HEK293T (cell line): ENCODE data around the gene HOXD4.

Experiments used
- ARNT ChIP-seq: fragments of 450-650 bp; IDR thresholded peaks from 2 replicates; pipeline ENCODE4 v1.6.1; 2017; ENCODE audit warnings: mild to moderate bottlenecking
- BHLHE40 ChIP-seq: fragments of 450-650 bp; IDR thresholded peaks from 2 replicates; pipeline ENCODE4 v1.6.1; 2016; ENCODE audit warnings: mild to moderate bottlenecking, moderate library complexity, borderline replicate concordance
- L3MBTL2 ChIP-seq: fragments of 450-650 bp; conservative IDR thresholded peaks from 2 replicates; pipeline ENCODE4 v1.6.1; 2016; ENCODE audit warnings: mild to moderate bottlenecking

DNA sequence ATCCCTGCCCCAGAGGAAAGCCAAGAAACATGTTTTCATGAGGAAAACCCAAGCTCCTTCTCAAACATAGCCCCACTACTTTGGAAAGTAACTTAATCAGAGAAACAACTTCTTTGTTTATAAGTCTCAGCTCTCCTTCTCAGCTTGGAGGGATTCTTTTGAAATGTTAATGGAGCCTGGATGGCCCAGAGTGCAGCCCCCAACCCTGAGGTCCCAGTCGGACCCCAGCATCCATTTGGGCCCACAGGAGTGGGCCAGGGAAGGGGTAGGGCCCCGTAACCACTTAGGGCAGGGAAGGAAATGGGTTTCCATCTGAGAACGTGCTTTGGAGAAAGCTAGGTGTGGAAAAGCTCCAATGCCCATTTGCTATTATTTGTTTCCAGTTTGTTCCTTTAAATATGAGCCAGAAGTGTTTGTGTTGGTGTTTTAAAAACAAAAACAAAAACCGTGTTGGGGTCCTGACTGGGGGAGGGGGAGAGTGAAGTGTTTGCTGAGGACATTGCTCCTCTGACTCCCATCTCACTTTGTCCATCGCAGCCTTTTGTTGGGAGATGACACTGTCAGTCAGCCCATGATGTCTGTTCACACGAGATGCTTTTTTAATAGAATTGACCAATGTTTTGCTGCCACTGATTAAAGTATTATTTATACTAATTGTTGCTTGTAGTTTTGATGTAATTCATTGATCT is 4.2 kb downstream of the HOXD4 start:
- TF ChIP-seq BHLHE40 (no peak), L3MBTL2 (no peak), ARNT (no peak)
